ENCODE measurements around the gene STARD5.

Gene STARD5

DNA sequence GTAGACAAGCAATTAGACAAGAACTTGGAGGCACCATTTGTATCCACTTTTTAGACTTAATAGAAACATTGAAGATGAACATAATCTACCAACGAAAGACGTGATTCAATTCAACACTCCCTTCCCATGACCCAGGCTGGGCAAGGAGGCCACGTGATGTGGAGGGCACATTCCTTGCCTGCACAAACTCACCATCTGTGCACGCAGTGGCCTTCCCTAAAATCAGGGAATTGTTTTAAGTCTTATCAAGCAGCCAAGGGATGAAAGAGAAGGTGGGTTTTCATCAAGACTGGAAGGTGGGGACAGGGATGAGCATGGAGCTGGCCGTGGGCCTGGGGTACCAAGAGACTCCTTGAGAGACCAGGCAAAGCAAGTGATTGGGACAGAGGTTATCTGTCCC is 13.5 kb downstream of the STARD5 start:
- peaks cover 7% of the 10 kb centered on the region; the same call in 1 of the 2 replicates for H3F3A ChIP-seq (ENCODE audit: control insufficient read depth, insufficient read depth)
- peaks cover 25% of the 10 kb centered on the region for H3K4me1 ChIP-seq (ENCODE audit: control insufficient read depth, low read length)
- H3K4me2 ChIP-seq (ENCODE audit: low read length), result no peak overlapping the region
- H3K9me2 ChIP-seq (replicated peaks; ENCODE audit: control insufficient read depth, low read length), result no peaks in the 10 kb centered on the region
- H3K36me3 ChIP-seq (ENCODE audit: control insufficient read depth, low read length), result peaks cover 71% of the 10 kb centered on the region
- no peak overlapping the region for H3K27ac ChIP-seq (ENCODE audit: low read depth, low read length)
- H3K27me3 ChIP-seq (ENCODE audit: control insufficient read depth, low read length), result no peaks in the 10 kb centered on the region
- H3K4me3 ChIP-seq (ENCODE audit: low read length), result no peak overlapping the region
- H3K79me2 ChIP-seq (ENCODE audit: control insufficient read depth, low read length), result no peaks in the 10 kb centered on the region
- H4K20me1 ChIP-seq (ENCODE audit: control insufficient read depth, insufficient read depth, low read depth, low read length), result no peaks in the 10 kb centered on the region
- no peaks in the 10 kb centered on the region for H3K9me3 ChIP-seq (ENCODE audit: control insufficient read depth, insufficient read depth, low read length)
- no peak for TF ChIP-seq EZH2phosphoT487 (IDR thresholded peaks at IDR 0.05; ENCODE audit: borderline replicate concordance, low read length)
- TF ChIP-seq, protein P1, sequence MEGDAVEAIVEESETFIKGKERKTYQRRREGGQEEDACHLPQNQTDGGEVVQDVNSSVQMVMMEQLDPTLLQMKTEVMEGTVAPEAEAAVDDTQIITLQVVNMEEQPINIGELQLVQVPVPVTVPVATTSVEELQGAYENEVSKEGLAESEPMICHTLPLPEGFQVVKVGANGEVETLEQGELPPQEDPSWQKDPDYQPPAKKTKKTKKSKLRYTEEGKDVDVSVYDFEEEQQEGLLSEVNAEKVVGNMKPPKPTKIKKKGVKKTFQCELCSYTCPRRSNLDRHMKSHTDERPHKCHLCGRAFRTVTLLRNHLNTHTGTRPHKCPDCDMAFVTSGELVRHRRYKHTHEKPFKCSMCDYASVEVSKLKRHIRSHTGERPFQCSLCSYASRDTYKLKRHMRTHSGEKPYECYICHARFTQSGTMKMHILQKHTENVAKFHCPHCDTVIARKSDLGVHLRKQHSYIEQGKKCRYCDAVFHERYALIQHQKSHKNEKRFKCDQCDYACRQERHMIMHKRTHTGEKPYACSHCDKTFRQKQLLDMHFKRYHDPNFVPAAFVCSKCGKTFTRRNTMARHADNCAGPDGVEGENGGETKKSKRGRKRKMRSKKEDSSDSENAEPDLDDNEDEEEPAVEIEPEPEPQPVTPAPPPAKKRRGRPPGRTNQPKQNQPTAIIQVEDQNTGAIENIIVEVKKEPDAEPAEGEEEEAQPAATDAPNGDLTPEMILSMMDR (IDR thresholded peaks at IDR 0.05; ENCODE audit: low read depth, low read length, poor library complexity, severe bottlenecking), result no peak

DNA sequence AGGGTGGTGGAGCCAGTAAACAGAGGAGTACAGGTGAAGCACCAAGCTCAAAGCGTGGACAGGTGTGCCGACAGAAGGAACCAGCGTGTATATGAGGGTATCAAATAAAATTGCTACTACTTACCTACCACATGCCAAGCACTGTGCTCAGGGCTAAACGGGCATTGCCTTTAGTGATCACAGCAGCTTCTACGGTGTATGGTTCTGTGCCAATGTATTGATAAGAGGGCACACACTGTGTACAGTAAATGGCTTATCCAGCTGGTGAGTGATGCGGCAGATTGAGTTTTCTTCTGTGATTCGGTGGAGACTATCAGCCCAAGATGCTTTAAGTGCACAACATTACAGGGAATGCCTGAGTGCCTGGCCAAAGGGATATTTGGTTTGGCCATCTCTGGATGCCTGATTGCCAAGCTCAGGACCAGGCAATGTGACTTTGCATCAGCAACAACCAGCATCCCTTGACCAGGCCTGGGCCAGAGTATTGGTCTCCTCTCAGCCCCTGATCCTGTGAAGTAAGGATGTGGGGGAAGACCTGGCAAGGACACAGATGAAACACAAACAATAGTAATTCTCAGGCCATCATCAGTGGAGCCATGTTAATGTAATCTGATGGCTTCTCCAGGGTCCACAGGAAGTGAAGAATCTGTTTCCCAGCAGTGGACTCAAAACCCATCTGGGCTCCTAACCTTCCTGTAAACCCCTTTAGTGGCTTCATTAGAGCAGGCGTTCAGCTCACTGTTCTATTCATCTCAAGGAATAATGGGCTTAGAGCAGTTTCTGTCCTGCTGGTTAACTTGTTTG is 14.1 kb downstream of the STARD5 start:
- no peak overlapping the region for H3K4me2 ChIP-seq (ENCODE audit: low read length)
- peaks cover 7% of the 10 kb centered on the region; the same call in 1 of the 2 replicates for H3F3A ChIP-seq (ENCODE audit: control insufficient read depth, insufficient read depth)
- peaks cover 77% of the 10 kb centered on the region for H3K36me3 ChIP-seq (ENCODE audit: control insufficient read depth, low read length)
- no peaks in the 10 kb centered on the region for H3K27me3 ChIP-seq (ENCODE audit: control insufficient read depth, low read length)
- no peaks in the 10 kb centered on the region for H4K20me1 ChIP-seq (ENCODE audit: control insufficient read depth, insufficient read depth, low read depth, low read length)
- no peaks in the 10 kb centered on the region for H3K9me3 ChIP-seq (ENCODE audit: control insufficient read depth, insufficient read depth, low read length)
- peaks cover 28% of the 10 kb centered on the region for H3K4me1 ChIP-seq (ENCODE audit: control insufficient read depth, low read length)
- H3K4me3 ChIP-seq (ENCODE audit: low read length), result no peak overlapping the region
- H3K27ac ChIP-seq (ENCODE audit: low read depth, low read length), result no peak overlapping the region
- no peaks in the 10 kb centered on the region for H3K9me2 ChIP-seq (replicated peaks; ENCODE audit: control insufficient read depth, low read length)
- H3K79me2 ChIP-seq (ENCODE audit: control insufficient read depth, low read length), result peaks cover 1% of the 10 kb centered on the region
- no peak for TF ChIP-seq EZH2phosphoT487 (IDR thresholded peaks at IDR 0.05; ENCODE audit: borderline replicate concordance, low read length)
- TF ChIP-seq, protein P1 (IDR thresholded peaks at IDR 0.05; ENCODE audit: low read depth, low read length, poor library complexity, severe bottlenecking), result no peak

DNA sequence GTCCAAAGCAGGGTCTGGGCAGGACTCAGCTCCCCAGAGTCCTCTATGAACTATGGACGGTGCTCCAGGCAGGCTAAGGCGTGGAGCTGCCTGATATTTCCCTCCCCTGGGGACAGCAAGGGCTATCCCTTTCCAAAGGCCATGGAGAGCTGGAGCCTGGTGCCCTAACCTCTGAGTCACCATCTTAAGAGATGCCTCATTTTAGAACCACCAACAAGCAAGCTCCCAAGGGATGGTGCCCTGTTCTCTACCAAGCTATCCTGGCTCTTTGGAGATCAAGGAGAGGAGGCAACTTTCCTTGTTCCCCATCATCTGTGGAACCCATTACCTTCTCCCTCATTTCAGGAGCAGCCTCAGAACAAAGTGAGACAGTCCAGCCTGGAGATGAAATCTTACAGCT is 15.7 kb downstream of the STARD5 start:
- Histone ChIP-seq H3K4me2 (ENCODE audit: low read length) (no peak overlapping the region), H3K36me3 (ENCODE audit: control insufficient read depth, low read length) (peaks cover 93% of the 10 kb centered on the region), H3K4me1 (ENCODE audit: control insufficient read depth, low read length) (peaks cover 44% of the 10 kb centered on the region), H3K79me2 (ENCODE audit: control insufficient read depth, low read length) (peaks cover 11% of the 10 kb centered on the region), H4K20me1 (ENCODE audit: control insufficient read depth, insufficient read depth, low read depth, low read length) (no peaks in the 10 kb centered on the region), H3K9me3 (ENCODE audit: control insufficient read depth, insufficient read depth, low read length) (no peaks in the 10 kb centered on the region), H3K4me3 (ENCODE audit: low read length) (no peak overlapping the region), H3F3A (ENCODE audit: control insufficient read depth, insufficient read depth) (peaks cover 7% of the 10 kb centered on the region), H3K27me3 (ENCODE audit: control insufficient read depth, low read length) (no peaks in the 10 kb centered on the region), H3K27ac (ENCODE audit: low read depth, low read length) (no peak overlapping the region), H3K9me2 (replicated peaks; ENCODE audit: control insufficient read depth, low read length) (no peaks in the 10 kb centered on the region)
- TF ChIP-seq EZH2phosphoT487 (IDR thresholded peaks at IDR 0.05; ENCODE audit: borderline replicate concordance, low read length), result no peak
- TF ChIP-seq, protein P1 (IDR thresholded peaks at IDR 0.05; ENCODE audit: low read depth, low read length, poor library complexity, severe bottlenecking), result no peak

Measured in DOHH2 (cell line).